Calu3 (cell line): Measurements from ENCODE around the gene UST. TPM values are rescaled to one million over a fixed set of nuclear protein-coding genes. Genes with fewer than 3 reads are reported as not detected.

Experiments
- BruUV-seq: library from RNA; stranded (reverse); fragments of 400-500 nt; replicated peaks from 2 replicates; lab custom pipeline; 2021; lab: Mats Ljungman, UMichigan
- CTCF ChIA-PET: fragments of 300-600 bp; sonication (Branson Sonifier 250); formaldehyde crosslinking; loops from one replicate; lab custom pipeline; 2022; ENCODE audit warnings: antibody characterized with exemption; lab: Charles Lee
- DNase-seq: peaks from one replicate; pipeline ENCODE4 v3.0.0; 2022
- H3K27ac Mint-ChIP-seq: one replicate; pipeline ENCODE4 v1.8.0; 2022; ENCODE audit warnings: mixed read lengths; ENCODE audit not compliant: unreplicated experiment
- H3K27me3 Mint-ChIP-seq: one replicate; pipeline ENCODE4 v1.8.0; 2022; ENCODE audit warnings: mixed read lengths; ENCODE audit not compliant: unreplicated experiment
- H3K36me3 Mint-ChIP-seq: one replicate; pipeline ENCODE4 v1.8.0; 2022; ENCODE audit warnings: mild to moderate bottlenecking, moderate library complexity, mixed read lengths; ENCODE audit not compliant: insufficient read depth, unreplicated experiment
- H3K4me1 Mint-ChIP-seq: one replicate; pipeline ENCODE4 v1.8.0; 2022; ENCODE audit warnings: mild to moderate bottlenecking, low read depth, mixed read lengths; ENCODE audit not compliant: unreplicated experiment
- H3K4me3 Mint-ChIP-seq: one replicate; pipeline ENCODE4 v1.8.0; 2022; ENCODE audit warnings: mild to moderate bottlenecking, low read depth, moderate library complexity, mixed read lengths; ENCODE audit not compliant: unreplicated experiment
- H3K9me3 Mint-ChIP-seq: one replicate; pipeline ENCODE4 v1.8.0; 2022; ENCODE audit warnings: low read depth, mixed read lengths; ENCODE audit not compliant: unreplicated experiment
- CTCF ChIP-seq: fragments of 200-600 bp; IDR thresholded peaks from one replicate; pipeline ENCODE4 v1.8.0; 2022; ENCODE audit warnings: antibody characterized with exemption; ENCODE audit not compliant: unreplicated experiment
- intact Hi-C: fragments of 100-400 bp; cut with micrococcal nuclease; formaldehyde crosslinking; loops from one replicate; pipeline ENCODE4 v1.10.0; 2022; ENCODE audit not compliant: unreplicated experiment
- total RNA-seq: library from RNA; stranded (reverse); gene quantifications from 2 replicates; pipeline ENCODE4 v1.2.3, GENCODE V29; 2022

The UST gene
- total RNA-seq, 1 experiment from 2014 or later = 2.4 TPM

- DNase-seq = no peak
- H3K27ac Mint-ChIP-seq = no peak overlapping the region
- no peaks in the 10 kb centered on the region for H3K36me3 Mint-ChIP-seq
- no peaks in the 10 kb centered on the region for H3K9me3 Mint-ChIP-seq
- no peak for TF ChIP-seq CTCF
- CTCF ChIA-PET = interaction anchor here (0.6 kb wide), 1 partner anchor 110 kb away, joined by 3 read pairs; no protein-coding TSS in a partner anchor
- no peaks in the 10 kb centered on the region for H3K4me1 Mint-ChIP-seq
- intact Hi-C loops = no loop called here
- no peaks in the 10 kb centered on the region for H3K27me3 Mint-ChIP-seq
- no TSS peak for BruUV-seq
- H3K4me3 Mint-ChIP-seq = no peak overlapping the region
These were observed 24.4 kb downstream of the UST start for GRCh38 chr6:148771212-148771601.

- CTCF ChIA-PET = no interaction called here
- H3K36me3 Mint-ChIP-seq = no peaks in the 10 kb centered on the region
- H3K9me3 Mint-ChIP-seq = no peaks in the 10 kb centered on the region
These were observed 25.2 kb downstream of the UST start for GRCh38 chr6:148771896-148772554.

GRCh38 chr6:148775161-148775560 lies 28.3 kb downstream of the UST start:
- Mint-ChIP-seq H3K36me3 (no peaks in the 10 kb centered on the region), H3K4me3 (no peak overlapping the region), H3K9me3 (no peaks in the 10 kb centered on the region), H3K4me1 (no peaks in the 10 kb centered on the region), H3K27me3 (no peaks in the 10 kb centered on the region), H3K27ac (no peak overlapping the region)
- intact Hi-C loops = no loop called here
- no peak for DNase-seq
- no peak for TF ChIP-seq CTCF
- CTCF ChIA-PET = no interaction called here
- BruUV-seq = no TSS peak

More at GRCh38 chr6:148771896-148772554, 25.2 kb downstream of the UST start:
- H3K27me3 Mint-ChIP-seq = no peaks in the 10 kb centered on the region
- no TSS peak for BruUV-seq
- intact Hi-C loops = no loop called here
- H3K4me3 Mint-ChIP-seq = no peak overlapping the region
- no peak overlapping the region for H3K27ac Mint-ChIP-seq
- TF ChIP-seq CTCF = no peak
- no peaks in the 10 kb centered on the region for H3K4me1 Mint-ChIP-seq
- no peak for DNase-seq

DNA sequence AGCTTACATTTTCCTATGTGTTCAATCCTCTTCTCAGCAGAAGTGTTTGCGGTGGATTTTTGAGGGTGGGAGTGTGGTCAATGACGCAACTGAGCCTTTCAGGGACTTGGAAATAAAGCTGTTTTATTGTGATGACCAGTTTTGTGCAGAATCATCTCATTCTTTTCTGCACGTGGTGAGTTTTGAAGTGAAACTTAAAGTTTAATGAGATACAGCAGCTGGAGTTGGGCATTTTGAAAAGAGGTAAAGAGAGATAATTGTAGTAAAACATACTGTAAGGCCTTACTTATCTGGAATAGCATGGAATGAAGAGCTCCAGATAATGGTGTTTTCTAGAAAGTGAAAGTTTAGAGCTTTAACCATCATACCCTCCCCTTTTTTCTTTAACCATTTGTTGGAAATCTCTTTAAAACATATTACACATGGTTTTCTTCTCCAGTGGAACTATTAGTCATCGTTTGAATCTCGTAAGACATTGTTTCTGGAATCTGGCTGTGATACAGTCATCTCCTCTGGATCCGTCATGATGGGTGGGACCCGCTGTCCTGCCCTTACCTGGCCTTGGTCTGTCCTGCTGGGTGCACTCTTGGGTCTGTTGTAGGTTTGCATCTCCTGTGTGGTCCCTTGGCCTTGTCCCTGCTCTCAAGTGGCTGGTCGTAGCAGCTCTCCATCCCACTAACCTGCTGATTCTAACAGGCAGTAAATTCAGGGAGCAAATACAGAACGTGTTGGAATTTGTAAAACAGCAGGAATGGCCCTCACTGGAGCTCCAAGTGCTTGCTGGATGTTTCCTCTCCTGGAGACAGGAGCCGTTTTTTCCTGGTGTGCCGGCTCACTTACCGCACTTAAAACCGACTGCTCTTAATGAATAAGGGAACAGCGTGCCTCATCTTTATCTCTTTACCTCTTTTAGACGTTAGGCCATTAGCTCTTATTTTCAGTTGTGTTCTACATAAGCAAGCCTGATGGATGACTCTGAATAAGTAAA lies 29.8 kb downstream of the UST start:
- H3K27ac Mint-ChIP-seq = no peak overlapping the region
- BruUV-seq = no TSS peak
- no peaks in the 10 kb centered on the region for H3K4me1 Mint-ChIP-seq
- no peaks in the 10 kb centered on the region for H3K36me3 Mint-ChIP-seq
- CTCF ChIA-PET = no interaction called here
- H3K9me3 Mint-ChIP-seq = no peaks in the 10 kb centered on the region
- TF ChIP-seq CTCF = no peak
- no peak overlapping the region for H3K4me3 Mint-ChIP-seq
- no peak for DNase-seq
- intact Hi-C loops = no loop called here
- H3K27me3 Mint-ChIP-seq = no peaks in the 10 kb centered on the region
